ENCODE data around the gene TMEM39B.
"Not testable (repeated sequence)": the region's sequence is repeated elsewhere in the genome, so short reads cannot be mapped to it uniquely, and the experiment has no call there.

Gene TMEM39B

GRCh38 chr1:32071758-32072621 is 749 bp upstream of the TMEM39B start:
- DNase-seq, result no peak

GRCh38 chr1:32073299-32074229 is 825 bp downstream of the TMEM39B start:
- peak; percentile 98 for DNase-seq

- no peak for DNase-seq
Observed at GRCh38 chr1:32074841-32075240, 2.1 kb downstream of the TMEM39B start.

- no peak for DNase-seq
Observed at GRCh38 chr1:32077451-32077850, 4.7 kb downstream of the TMEM39B start.

- DNase-seq, result no peak
Observed at GRCh38 chr1:32082022-32082421, 9.3 kb downstream of the TMEM39B start.

DNA sequence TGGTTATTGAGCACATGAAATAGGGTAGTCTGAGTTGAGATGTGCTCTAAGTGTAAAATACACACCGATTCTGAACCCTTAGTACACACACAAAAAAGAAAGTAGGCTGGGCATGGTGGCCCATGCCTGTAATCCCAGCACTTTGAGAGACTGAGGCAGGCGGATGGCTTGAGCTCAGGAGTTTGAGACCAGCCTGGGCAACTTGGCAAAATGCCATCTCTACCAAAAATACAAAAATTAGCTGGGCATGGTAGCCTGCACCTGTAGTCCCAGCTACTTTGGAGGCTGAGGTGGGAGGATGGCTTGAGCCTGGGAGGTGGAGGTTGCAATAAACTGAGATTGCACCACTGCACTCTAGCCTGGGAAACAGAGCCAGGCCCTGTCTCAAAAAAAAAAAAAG is 13.6 kb downstream of the TMEM39B start:
- not testable (repeated sequence) for DNase-seq

GRCh38 chr1:32091176-32091575 is 18.4 kb downstream of the TMEM39B start:
- no peak for DNase-seq

GRCh38 chr1:32091591-32091990 is 18.9 kb downstream of the TMEM39B start:
- no peak for DNase-seq

- DNase-seq, result no peak
Observed at GRCh38 chr1:32094746-32095521, 22.2 kb downstream of the TMEM39B start.

DNA sequence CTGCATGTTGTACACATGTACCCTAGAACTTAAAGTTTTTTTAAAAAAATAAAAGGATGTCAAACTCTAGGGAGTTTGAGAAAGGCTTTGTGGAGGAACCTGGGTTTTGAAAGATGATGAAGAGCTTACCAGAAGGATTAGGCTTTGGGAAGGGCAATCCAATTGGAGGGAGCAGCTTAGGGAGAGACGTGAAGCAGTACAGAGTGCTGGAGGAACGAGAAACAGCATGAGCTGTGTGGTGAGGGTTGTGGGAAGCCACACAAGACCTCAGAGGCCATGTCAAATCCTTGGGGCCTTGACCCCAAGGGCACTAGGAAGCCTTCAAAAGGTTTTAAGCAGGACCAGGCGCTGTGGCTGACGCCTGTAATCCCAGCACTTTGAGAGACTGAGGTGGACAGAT is 26.7 kb downstream of the TMEM39B start:
- DNase-seq, result peak; percentile 96

- no peak for DNase-seq
Observed at GRCh38 chr1:32100359-32100758, 27.6 kb downstream of the TMEM39B start.

- DNase-seq, result no peak
Observed at GRCh38 chr1:32100807-32101708, 28.3 kb downstream of the TMEM39B start.

GRCh38 chr1:32104127-32104526 is 31.4 kb downstream of the TMEM39B start:
- peak; percentile 21 for DNase-seq

DNA sequence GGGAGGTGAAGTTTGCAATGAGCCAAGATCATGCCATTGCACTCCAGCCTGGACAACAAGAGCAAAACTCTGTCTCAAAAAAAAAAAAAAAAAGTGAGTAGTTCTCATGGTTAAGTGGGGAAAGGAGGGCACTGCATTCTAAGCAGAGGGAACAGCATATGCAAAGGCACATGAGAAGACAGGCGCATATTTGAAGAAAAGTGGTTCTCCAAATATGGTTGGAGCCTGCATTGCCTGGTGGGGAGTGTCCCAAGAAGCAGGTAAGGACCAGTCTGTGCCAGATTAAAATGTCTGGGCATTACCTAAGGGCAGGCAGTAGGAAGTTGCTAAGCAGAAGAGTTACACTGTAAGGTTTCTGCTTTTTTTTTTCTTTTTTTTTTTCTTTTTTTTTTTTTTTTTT is 32.6 kb downstream of the TMEM39B start:
- no peak for DNase-seq

DNA sequence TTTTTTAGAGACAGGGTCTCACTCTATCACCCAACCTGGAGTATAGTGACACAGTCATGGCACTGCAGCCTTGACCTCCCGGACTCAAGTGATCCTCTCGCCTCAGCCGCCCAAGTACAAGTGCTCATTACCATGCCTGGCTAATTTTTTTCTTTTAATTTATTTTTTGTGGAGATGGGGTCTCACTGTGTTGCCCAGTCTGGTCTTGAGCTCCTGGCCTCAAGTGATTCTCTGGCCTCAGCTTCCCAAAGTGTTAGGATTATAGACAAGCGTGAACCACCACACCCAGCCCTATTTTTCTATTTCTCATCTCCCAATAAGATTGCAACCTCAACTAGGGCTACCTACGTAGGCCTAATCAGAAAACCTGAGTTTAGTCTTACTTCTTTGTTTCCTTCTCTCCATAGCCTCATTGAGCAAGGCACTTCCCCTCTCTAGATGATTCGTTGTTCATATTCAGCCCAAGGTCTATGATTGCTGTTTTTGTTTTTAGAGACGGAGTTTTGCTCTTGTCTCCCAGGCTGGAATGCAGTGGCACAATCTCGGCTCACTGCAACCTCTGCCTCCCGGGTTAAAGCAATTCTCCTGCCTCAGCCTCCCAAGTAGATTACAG is 34.0 kb downstream of the TMEM39B start:
- DNase-seq, result no peak

GRCh38 chr1:32107742-32108661 is 35.3 kb downstream of the TMEM39B start, which contains the start of gene KPNA6:
TSS of gene KPNA6 (plus strand) at chr1:32108056. CDS start at chr1:32108131, 75 bp downstream.
- peak; percentile 97 for DNase-seq

GRCh38 chr1:32111040-32111623 is 38.4 kb downstream of the TMEM39B start:
- DNase-seq, result no peak

- peak; percentile 24 for DNase-seq
Observed at GRCh38 chr1:32111789-32112188, 39.0 kb downstream of the TMEM39B start.

DNA sequence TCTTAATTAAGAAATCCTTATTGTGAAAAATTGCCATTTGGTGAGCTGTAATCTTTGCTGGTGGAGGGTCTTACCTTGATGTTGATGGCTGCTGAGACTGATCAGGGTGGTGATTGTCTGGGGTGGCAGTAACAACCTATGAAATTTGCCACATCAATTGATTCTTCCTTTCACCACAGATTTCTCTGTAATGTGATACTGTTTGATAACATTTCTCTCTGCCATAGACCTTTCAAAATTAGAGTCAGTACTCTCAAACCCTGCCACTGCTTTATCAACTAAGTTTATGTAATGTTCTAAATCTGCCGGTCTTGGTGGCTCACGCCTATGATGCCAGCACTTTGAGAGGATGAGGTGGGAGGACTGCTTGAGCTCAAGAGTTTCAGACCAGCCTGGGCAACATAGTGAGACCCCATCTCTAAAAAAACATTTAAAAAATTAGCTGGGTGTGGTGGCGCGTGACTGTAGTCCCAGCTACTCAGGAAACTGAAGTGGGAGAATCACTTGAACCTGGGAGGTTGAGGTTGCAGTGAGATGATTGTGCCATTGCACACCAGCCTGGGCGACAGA is 40.2 kb downstream of the TMEM39B start:
- DNase-seq, result no peak

Data from NCI-H82 (cell line).